Vagina (tissue), 2 donors: ENCODE data around the gene PAFAH1B1. TPM values are rescaled to one million over a fixed set of nuclear protein-coding genes. Genes with fewer than 3 reads are reported as not detected.
A peak's percentile ranks its signal among the peaks of the same experiment; 100 is the strongest.

ENCODE experiments used
- DNase-seq, 2 donors: peaks; one replicate each; pipeline ENCODE4 v3.0.0-alpha.2; 2017; ENCODE audit errors: extremely low spot score in 2 of 2
- H3K27ac ChIP-seq: fragments of 200-600 bp; sonication (generic); one replicate; pipeline ENCODE4 v1.5.1; 2019
- H3K27me3 ChIP-seq: fragments of 200-600 bp; sonication (generic); one replicate; pipeline ENCODE4 v1.5.1; 2019
- H3K36me3 ChIP-seq, 2 donors: fragments of 200-600 bp; sonication (generic); one replicate each; pipeline ENCODE4 v1.5.1; 2017 to 2019
- H3K4me1 ChIP-seq: fragments of 200-600 bp; sonication (generic); one replicate; pipeline ENCODE4 v1.5.1; 2019
- H3K4me3 ChIP-seq, 2 donors: fragments of 200-600 bp; sonication (generic); 1 replicate in 1 of 2; 2 replicates in 1 of 2; pipeline ENCODE4 v1.5.1; 2016 to 2019
- H3K9me3 ChIP-seq: fragments of 200-600 bp; sonication (generic); one replicate; pipeline ENCODE4 v1.5.1; 2019
- CTCF ChIP-seq, 3 experiments: fragments of 450-650 bp in 2 of 3; fragments of 200-600 bp in 1 of 3; sonication (generic) in 1 of 3; IDR thresholded peaks; one replicate each; pipeline ENCODE4 v1.5.1; 2017 to 2019; ENCODE audit warnings: antibody characterized with exemption in 3 of 3, mild to moderate bottlenecking in 2 of 3, moderate library complexity in 2 of 3
- POLR2A ChIP-seq, 2 donors: fragments of 450-650 bp; IDR thresholded peaks; one replicate each; pipeline ENCODE4 v1.6.1; 2017; ENCODE audit warnings: antibody characterized with exemption in 2 of 2, mild to moderate bottlenecking in 2 of 2, moderate library complexity in 2 of 2
- POLR2AphosphoS5 ChIP-seq, 2 donors: sonication (generic); formaldehyde crosslinking; IDR thresholded peaks; one replicate each; pipeline ENCODE4 v1.9.0; 2017; ENCODE audit warnings: antibody characterized with exemption in 2 of 2, mild to moderate bottlenecking in 2 of 2, low read depth in 1 of 2; ENCODE audit not compliant: insufficient read depth in 1 of 2
- intact Hi-C: fragments of 100-400 bp; cut with DNase I; formaldehyde crosslinking; loops from one replicate; pipeline ENCODE4 v1.15.1; 2023
- total RNA-seq: library from RNA; depleted of rRNA; stranded (reverse); fragments of >200 nt; gene quantifications from one replicate; pipeline ENCODE4 v1.2.3, GENCODE V29; 2016

The PAFAH1B1 gene
- total RNA-seq, 1 donor from 2014 or later: 102 TPM

GRCh38 chr17:2551928-2552327 is 41.5 kb upstream of the PAFAH1B1 start:
- intact Hi-C loops: no loop called here
- Histone ChIP-seq H3K4me1 (no peaks in the 10 kb centered on the region), H3K36me3 (no peaks in the 10 kb centered on the region), H3K27me3 (no peaks in the 10 kb centered on the region), H3K9me3 (no peaks in the 10 kb centered on the region), H3K4me3 (no peak overlapping the region), H3K27ac (no peak overlapping the region)
- DNase-seq: no peak
- TF ChIP-seq POLR2A (IDR thresholded peaks at IDR 0.05) (no peak), POLR2AphosphoS5 (IDR thresholded peaks at IDR 0.05; ENCODE audit: insufficient read depth in 1 of 2, low read depth in 1 of 2) (no peak), CTCF (IDR thresholded peaks at IDR 0.05) (no peak)

GRCh38 chr17:2560658-2561057 is 32.8 kb upstream of the PAFAH1B1 start:
- DNase-seq: no peak
- H3K27ac ChIP-seq: no peak overlapping the region
- intact Hi-C loops: no loop called here
- no peaks in the 10 kb centered on the region for H3K9me3 ChIP-seq
- no peaks in the 10 kb centered on the region for H3K27me3 ChIP-seq
- no peaks in the 10 kb centered on the region for H3K36me3 ChIP-seq
- peak in 1 of 2 donors; percentile 50 for TF ChIP-seq POLR2AphosphoS5 (IDR thresholded peaks at IDR 0.05; ENCODE audit: insufficient read depth in 1 of 2, low read depth in 1 of 2)
- no peak for TF ChIP-seq CTCF (IDR thresholded peaks at IDR 0.05)
- H3K4me1 ChIP-seq: no peaks in the 10 kb centered on the region
- H3K4me3 ChIP-seq: no peak overlapping the region

- no peaks in the 10 kb centered on the region for H3K9me3 ChIP-seq
- H3K4me3 ChIP-seq: no peak overlapping the region
- intact Hi-C loops: no loop called here
- TF ChIP-seq POLR2AphosphoS5 (IDR thresholded peaks at IDR 0.05; ENCODE audit: insufficient read depth in 1 of 2, low read depth in 1 of 2) (no peak), CTCF (IDR thresholded peaks at IDR 0.05) (no peak), POLR2A (IDR thresholded peaks at IDR 0.05) (no peak)
- no peaks in the 10 kb centered on the region for H3K27me3 ChIP-seq
- no peaks in the 10 kb centered on the region for H3K4me1 ChIP-seq
- H3K27ac ChIP-seq: no peak overlapping the region
- no peaks in the 10 kb centered on the region for H3K36me3 ChIP-seq
- no peak for DNase-seq
These were observed 31.1 kb upstream of the PAFAH1B1 start for GRCh38 chr17:2562162-2562858.

GRCh38 chr17:2563061-2563460 is 30.4 kb upstream of the PAFAH1B1 start:
- intact Hi-C loops: no loop called here
- Histone ChIP-seq H3K4me1 (no peaks in the 10 kb centered on the region), H3K27me3 (no peaks in the 10 kb centered on the region), H3K9me3 (no peaks in the 10 kb centered on the region), H3K4me3 (no peak overlapping the region), H3K36me3 (no peaks in the 10 kb centered on the region), H3K27ac (peak overlapping the region; percentile 7)
- TF ChIP-seq POLR2A (IDR thresholded peaks at IDR 0.05) (no peak), CTCF (IDR thresholded peaks at IDR 0.05) (no peak), POLR2AphosphoS5 (IDR thresholded peaks at IDR 0.05; ENCODE audit: insufficient read depth in 1 of 2, low read depth in 1 of 2) (peak; percentile 24 to 67)
- peak in 1 of 2 donors; percentile 86 for DNase-seq

GRCh38 chr17:2563543-2563942 is 29.9 kb upstream of the PAFAH1B1 start:
- H3K27me3 ChIP-seq: no peaks in the 10 kb centered on the region
- no peaks in the 10 kb centered on the region for H3K4me1 ChIP-seq
- DNase-seq: no peak
- intact Hi-C loops: no loop called here
- TF ChIP-seq POLR2AphosphoS5 (IDR thresholded peaks at IDR 0.05; ENCODE audit: insufficient read depth in 1 of 2, low read depth in 1 of 2): no peak
- no peak for TF ChIP-seq POLR2A (IDR thresholded peaks at IDR 0.05)
- no peak for TF ChIP-seq CTCF (IDR thresholded peaks at IDR 0.05)
- no peaks in the 10 kb centered on the region for H3K36me3 ChIP-seq
- H3K9me3 ChIP-seq: no peaks in the 10 kb centered on the region
- H3K4me3 ChIP-seq: no peak overlapping the region
- peak overlapping the region; percentile 7 for H3K27ac ChIP-seq
